Measurements from ENCODE around the gene MAGI2.

MAGI2 gene

GRCh38 chr7:78953090-78953489 lies 500.4 kb downstream of the MAGI2 start:
- H4K20me1 ChIP-seq (ENCODE audit: insufficient read depth, low read length) = no peaks in the 10 kb centered on the region
- H3K27ac ChIP-seq (ENCODE audit: low read length) = no peak overlapping the region
- no peak overlapping the region for H2AFZ ChIP-seq (ENCODE audit: low read depth, low read length)
- H3K27me3 ChIP-seq (ENCODE audit: insufficient read depth, low read length, poor library complexity) = no peaks in the 10 kb centered on the region
- H3K4me1 ChIP-seq (ENCODE audit: insufficient read depth, low read length) = no peaks in the 10 kb centered on the region
- DNase-seq = no peak
- no peaks in the 10 kb centered on the region for H3K79me2 ChIP-seq (ENCODE audit: insufficient read depth, low read length)
- H3K4me3 ChIP-seq (ENCODE audit: low read depth in 1 of 2, low read length in 2 of 2) = no peak overlapping the region
- no peaks in the 10 kb centered on the region for H3K36me3 ChIP-seq (ENCODE audit: insufficient read depth, low read length)
- TF ChIP-seq CTCF (IDR thresholded peaks at IDR 0.05; ENCODE audit: borderline replicate concordance, extremely low read depth, low read length, poor library complexity, severe bottlenecking) (no peak), EZH2 (IDR thresholded peaks at IDR 0.05; ENCODE audit: borderline replicate concordance, low read depth, low read length, severe bottlenecking) (no peak)
- no peaks in the 10 kb centered on the region for H3K9me3 ChIP-seq (ENCODE audit: insufficient read depth, low read length, severe bottlenecking)
- ATAC-seq (ENCODE audit: insufficient read depth, low read depth) = no peak
- no peak overlapping the region for H3K4me2 ChIP-seq (ENCODE audit: insufficient read depth, low read length)
- no peak overlapping the region for H3K9ac ChIP-seq (ENCODE audit: low read depth, low read length)

GRCh38 chr7:78939669-78940068 lies 513.8 kb downstream of the MAGI2 start:
- Histone ChIP-seq H3K4me3 (ENCODE audit: low read depth in 1 of 2, low read length in 2 of 2) (no peak overlapping the region), H4K20me1 (ENCODE audit: insufficient read depth, low read length) (no peaks in the 10 kb centered on the region), H3K4me1 (ENCODE audit: insufficient read depth, low read length) (no peaks in the 10 kb centered on the region), H3K79me2 (ENCODE audit: insufficient read depth, low read length) (no peaks in the 10 kb centered on the region), H3K9ac (ENCODE audit: low read depth, low read length) (no peak overlapping the region), H3K27ac (ENCODE audit: low read length) (no peak overlapping the region), H3K4me2 (ENCODE audit: insufficient read depth, low read length) (no peak overlapping the region), H3K9me3 (ENCODE audit: insufficient read depth, low read length, severe bottlenecking) (no peaks in the 10 kb centered on the region), H3K27me3 (ENCODE audit: insufficient read depth, low read length, poor library complexity) (no peaks in the 10 kb centered on the region), H2AFZ (ENCODE audit: low read depth, low read length) (no peak overlapping the region), H3K36me3 (ENCODE audit: insufficient read depth, low read length) (no peaks in the 10 kb centered on the region)
- DNase-seq = no peak
- TF ChIP-seq EZH2 (IDR thresholded peaks at IDR 0.05; ENCODE audit: borderline replicate concordance, low read depth, low read length, severe bottlenecking) (no peak), CTCF (IDR thresholded peaks at IDR 0.05; ENCODE audit: borderline replicate concordance, extremely low read depth, low read length, poor library complexity, severe bottlenecking) (no peak)
- ATAC-seq (ENCODE audit: insufficient read depth, low read depth) = no peak

DNA sequence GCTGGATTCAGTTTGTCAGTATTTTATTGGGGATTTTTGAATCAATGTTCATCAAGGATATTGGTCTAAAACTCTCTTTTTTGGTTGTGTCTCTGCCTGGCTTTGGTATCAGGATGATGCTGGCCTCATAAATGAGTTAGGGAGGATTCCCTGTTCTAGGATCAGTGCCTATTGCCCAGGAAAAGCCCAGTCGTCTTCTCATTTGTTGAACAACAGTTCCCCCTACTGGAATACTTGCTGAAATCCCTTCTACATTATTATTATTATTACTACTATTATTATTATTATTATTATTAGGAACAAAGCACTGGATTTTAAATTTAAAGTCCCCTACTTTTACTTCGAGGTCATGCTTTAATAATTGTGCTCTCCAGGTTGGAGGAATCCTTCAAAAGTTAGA lies 528.9 kb downstream of the MAGI2 start:
- DNase-seq = no peak
- no peaks in the 10 kb centered on the region for H3K36me3 ChIP-seq (ENCODE audit: insufficient read depth, low read length)
- H3K9me3 ChIP-seq (ENCODE audit: insufficient read depth, low read length, severe bottlenecking) = no peaks in the 10 kb centered on the region
- no peaks in the 10 kb centered on the region for H3K27me3 ChIP-seq (ENCODE audit: insufficient read depth, low read length, poor library complexity)
- H3K27ac ChIP-seq (ENCODE audit: low read length) = no peak overlapping the region
- H3K4me3 ChIP-seq (ENCODE audit: low read depth in 1 of 2, low read length in 2 of 2) = no peak overlapping the region
- no peaks in the 10 kb centered on the region for H3K79me2 ChIP-seq (ENCODE audit: insufficient read depth, low read length)
- TF ChIP-seq EZH2 (IDR thresholded peaks at IDR 0.05; ENCODE audit: borderline replicate concordance, low read depth, low read length, severe bottlenecking) (no peak), CTCF (IDR thresholded peaks at IDR 0.05; ENCODE audit: borderline replicate concordance, extremely low read depth, low read length, poor library complexity, severe bottlenecking) (no peak)
- H2AFZ ChIP-seq (ENCODE audit: low read depth, low read length) = no peak overlapping the region
- H3K4me2 ChIP-seq (ENCODE audit: insufficient read depth, low read length) = no peak overlapping the region
- no peak overlapping the region for H3K9ac ChIP-seq (ENCODE audit: low read depth, low read length)
- no peak for ATAC-seq (ENCODE audit: insufficient read depth, low read depth)
- no peaks in the 10 kb centered on the region for H4K20me1 ChIP-seq (ENCODE audit: insufficient read depth, low read length)
- no peaks in the 10 kb centered on the region for H3K4me1 ChIP-seq (ENCODE audit: insufficient read depth, low read length)

GRCh38 chr7:78912781-78913180 lies 540.7 kb downstream of the MAGI2 start:
- ATAC-seq (ENCODE audit: insufficient read depth, low read depth) (no peak), DNase-seq (no peak)
- Histone ChIP-seq H3K9me3 (ENCODE audit: insufficient read depth, low read length, severe bottlenecking) (no peaks in the 10 kb centered on the region), H3K4me3 (ENCODE audit: low read depth in 1 of 2, low read length in 2 of 2) (no peak overlapping the region), H3K9ac (ENCODE audit: low read depth, low read length) (no peak overlapping the region), H3K4me1 (ENCODE audit: insufficient read depth, low read length) (no peaks in the 10 kb centered on the region), H3K27ac (ENCODE audit: low read length) (no peak overlapping the region), H3K36me3 (ENCODE audit: insufficient read depth, low read length) (no peaks in the 10 kb centered on the region), H3K27me3 (ENCODE audit: insufficient read depth, low read length, poor library complexity) (no peaks in the 10 kb centered on the region), H2AFZ (ENCODE audit: low read depth, low read length) (no peak overlapping the region), H3K4me2 (ENCODE audit: insufficient read depth, low read length) (no peak overlapping the region), H3K79me2 (ENCODE audit: insufficient read depth, low read length) (no peaks in the 10 kb centered on the region), H4K20me1 (ENCODE audit: insufficient read depth, low read length) (no peaks in the 10 kb centered on the region)
- TF ChIP-seq EZH2 (IDR thresholded peaks at IDR 0.05; ENCODE audit: borderline replicate concordance, low read depth, low read length, severe bottlenecking) = no peak
- TF ChIP-seq CTCF (IDR thresholded peaks at IDR 0.05; ENCODE audit: borderline replicate concordance, extremely low read depth, low read length, poor library complexity, severe bottlenecking) = no peak

Measured in DND-41 (cell line).